ENCODE results near the gene RHEB. TPM values are rescaled to one million over a fixed set of nuclear protein-coding genes. Genes with fewer than 3 reads are reported as not detected.

RHEB gene
- total and polyA plus RNA-seq, 2 of the 4 experiments (the other 2 are of a cell fraction), result 19.7 to 67.2 TPM

DNA sequence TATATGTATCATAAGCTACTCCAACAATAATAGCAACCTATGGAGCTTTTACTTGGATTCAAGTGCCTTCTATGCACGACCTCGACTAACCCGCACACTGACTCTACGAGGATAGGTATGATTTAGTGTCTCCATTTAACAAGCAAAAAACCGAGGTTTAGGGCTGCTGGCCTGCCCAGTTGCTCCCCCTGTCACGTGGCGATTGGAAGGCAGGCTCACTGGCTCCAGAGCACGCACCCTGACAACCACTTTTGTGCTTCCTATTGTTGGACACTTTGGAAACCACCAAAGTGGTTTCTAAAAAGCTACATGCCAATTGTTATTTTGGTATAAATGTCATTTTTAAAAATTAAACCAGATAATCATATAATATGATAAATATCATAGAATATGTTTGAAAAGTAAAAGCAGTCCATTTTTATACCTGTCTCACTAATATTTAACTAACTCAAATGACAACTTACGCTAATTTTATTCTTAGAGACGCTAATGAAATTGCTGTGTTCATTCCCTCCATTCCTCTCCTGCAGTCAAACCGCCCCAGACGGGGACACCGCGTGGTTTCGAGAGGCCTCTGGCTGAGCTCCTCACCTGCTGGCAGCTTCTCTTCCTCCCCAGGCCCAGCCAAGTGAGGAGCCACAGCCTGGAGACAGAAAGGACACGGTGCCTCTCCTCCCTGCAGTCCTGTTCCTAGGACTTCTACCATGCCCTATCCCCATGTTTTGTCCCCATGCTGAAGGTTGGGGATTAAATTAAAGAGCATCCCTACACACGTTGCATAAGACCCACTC is 22.2 kb upstream of the RHEB start:
- Histone ChIP-seq H2BK5ac (ENCODE audit: low read depth, low read length, poor library complexity, severe bottlenecking) (no peak overlapping the region), H3K27me3 (ENCODE audit: control insufficient read depth, insufficient read depth, low read length) (peaks cover 11% of the 10 kb centered on the region), H3K9ac (ENCODE audit: low read depth, low read length) (no peak overlapping the region), H3K27ac (ENCODE audit: insufficient read depth, low read length) (no peak overlapping the region), H3K36me3 (ENCODE audit: control insufficient read depth, insufficient read depth, low read length) (no peaks in the 10 kb centered on the region), H4K5ac (ENCODE audit: low read depth, low read length) (no peak overlapping the region), H3K56ac (ENCODE audit: extremely low read depth, insufficient read depth, low read length) (no peak overlapping the region), H3K79me1 (ENCODE audit: low read depth in 1 of 2, low read length in 2 of 2) (no peaks in the 10 kb centered on the region), H2BK120ac (ENCODE audit: low read depth, low read length) (no peak overlapping the region), H2BK20ac (ENCODE audit: low read depth, low read length) (no peak overlapping the region), H4K20me1 (ENCODE audit: insufficient read depth, low read length) (no peaks in the 10 kb centered on the region), H3K4ac (ENCODE audit: low read depth, low read length) (no peak overlapping the region), H2AFZ (replicated peaks; ENCODE audit: low read length, poor library complexity) (no peak overlapping the region), H2AK9ac (replicated peaks; ENCODE audit: low read depth, low read length, poor library complexity) (no peak overlapping the region), H3K9me3 (ENCODE audit: control insufficient read depth, insufficient read depth, low read length) (no peaks in the 10 kb centered on the region), H4K91ac (ENCODE audit: insufficient read depth, low read depth, low read length) (no peak overlapping the region), H3K4me1 (ENCODE audit: control insufficient read depth, insufficient read depth, low read length) (0 out of 2 replicates have a peak, but pooled peaks cover 1% of the 10 kb centered on the region), H3K23ac (ENCODE audit: low read depth, low read length) (no peak overlapping the region), H3K18ac (ENCODE audit: low read depth, low read length) (no peak overlapping the region), H3K14ac (replicated peaks; ENCODE audit: low read depth, low read length) (no peak overlapping the region), H3K4me3 (ENCODE audit: insufficient read depth, low read depth, low read length) (no peak overlapping the region), H3K9me1 (ENCODE audit: insufficient read depth, low read length) (no peaks in the 10 kb centered on the region), H3K4me2 (ENCODE audit: low read depth, low read length) (no peak overlapping the region), H2AK5ac (ENCODE audit: low read depth, low read length) (no peak overlapping the region), H2BK15ac (ENCODE audit: low read depth, low read length) (no peak overlapping the region), H4K8ac (ENCODE audit: low read depth in 2 of 2, low read length in 2 of 2) (no peak overlapping the region)
- BruUV-seq (replicated peaks), result no TSS peak
- CTCF ChIA-PET, result no interaction called here
- ATAC-seq (ENCODE audit: low read depth), result no peak
- TF ChIP-seq SMC3 (IDR thresholded peaks at IDR 0.05; ENCODE audit: low read depth, low read length) (no peak), FOS (IDR thresholded peaks at IDR 0.05; ENCODE audit: low read depth, low read length) (no peak), MAZ (IDR thresholded peaks at IDR 0.05; ENCODE audit: borderline replicate concordance, low read depth, low read length) (no peak), NFE2L2 (IDR thresholded peaks at IDR 0.05; ENCODE audit: low read depth, low read length) (no peak), BHLHE40 (IDR thresholded peaks at IDR 0.05; ENCODE audit: low read depth, low read length) (no peak), MXI1 (IDR thresholded peaks at IDR 0.05; ENCODE audit: borderline replicate concordance, low read depth, low read length) (no peak), RCOR1 (IDR thresholded peaks at IDR 0.05; ENCODE audit: insufficient replicate concordance, low read length) (no peak), MAFK (IDR thresholded peaks at IDR 0.05; ENCODE audit: low read depth, low read length) (no peak), CEBPB (IDR thresholded peaks at IDR 0.05; ENCODE audit: low read depth, low read length) (no peak), RAD21 (IDR thresholded peaks at IDR 0.05; ENCODE audit: low read length) (no peak), RFX5 (IDR thresholded peaks at IDR 0.05; ENCODE audit: low read depth, low read length) (no peak), CHD1 (IDR thresholded peaks at IDR 0.05; ENCODE audit: low read depth, low read length) (no peak)
- TF ChIP-seq, protein P1, sequence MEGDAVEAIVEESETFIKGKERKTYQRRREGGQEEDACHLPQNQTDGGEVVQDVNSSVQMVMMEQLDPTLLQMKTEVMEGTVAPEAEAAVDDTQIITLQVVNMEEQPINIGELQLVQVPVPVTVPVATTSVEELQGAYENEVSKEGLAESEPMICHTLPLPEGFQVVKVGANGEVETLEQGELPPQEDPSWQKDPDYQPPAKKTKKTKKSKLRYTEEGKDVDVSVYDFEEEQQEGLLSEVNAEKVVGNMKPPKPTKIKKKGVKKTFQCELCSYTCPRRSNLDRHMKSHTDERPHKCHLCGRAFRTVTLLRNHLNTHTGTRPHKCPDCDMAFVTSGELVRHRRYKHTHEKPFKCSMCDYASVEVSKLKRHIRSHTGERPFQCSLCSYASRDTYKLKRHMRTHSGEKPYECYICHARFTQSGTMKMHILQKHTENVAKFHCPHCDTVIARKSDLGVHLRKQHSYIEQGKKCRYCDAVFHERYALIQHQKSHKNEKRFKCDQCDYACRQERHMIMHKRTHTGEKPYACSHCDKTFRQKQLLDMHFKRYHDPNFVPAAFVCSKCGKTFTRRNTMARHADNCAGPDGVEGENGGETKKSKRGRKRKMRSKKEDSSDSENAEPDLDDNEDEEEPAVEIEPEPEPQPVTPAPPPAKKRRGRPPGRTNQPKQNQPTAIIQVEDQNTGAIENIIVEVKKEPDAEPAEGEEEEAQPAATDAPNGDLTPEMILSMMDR (conservative IDR thresholded peaks at IDR 0.05; ENCODE audit: low read depth, low read length), result no peak
- TF ChIP-seq, protein P2, sequence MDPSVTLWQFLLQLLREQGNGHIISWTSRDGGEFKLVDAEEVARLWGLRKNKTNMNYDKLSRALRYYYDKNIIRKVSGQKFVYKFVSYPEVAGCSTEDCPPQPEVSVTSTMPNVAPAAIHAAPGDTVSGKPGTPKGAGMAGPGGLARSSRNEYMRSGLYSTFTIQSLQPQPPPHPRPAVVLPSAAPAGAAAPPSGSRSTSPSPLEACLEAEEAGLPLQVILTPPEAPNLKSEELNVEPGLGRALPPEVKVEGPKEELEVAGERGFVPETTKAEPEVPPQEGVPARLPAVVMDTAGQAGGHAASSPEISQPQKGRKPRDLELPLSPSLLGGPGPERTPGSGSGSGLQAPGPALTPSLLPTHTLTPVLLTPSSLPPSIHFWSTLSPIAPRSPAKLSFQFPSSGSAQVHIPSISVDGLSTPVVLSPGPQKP (IDR thresholded peaks at IDR 0.05; ENCODE audit: borderline replicate concordance, low read depth, low read length), result no peak
- TF ChIP-seq, protein P3, sequence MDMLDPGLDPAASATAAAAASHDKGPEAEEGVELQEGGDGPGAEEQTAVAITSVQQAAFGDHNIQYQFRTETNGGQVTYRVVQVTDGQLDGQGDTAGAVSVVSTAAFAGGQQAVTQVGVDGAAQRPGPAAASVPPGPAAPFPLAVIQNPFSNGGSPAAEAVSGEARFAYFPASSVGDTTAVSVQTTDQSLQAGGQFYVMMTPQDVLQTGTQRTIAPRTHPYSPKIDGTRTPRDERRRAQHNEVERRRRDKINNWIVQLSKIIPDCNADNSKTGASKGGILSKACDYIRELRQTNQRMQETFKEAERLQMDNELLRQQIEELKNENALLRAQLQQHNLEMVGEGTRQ (IDR thresholded peaks at IDR 0.05; ENCODE audit: low read depth, low read length), result no peak
- POLR2A ChIA-PET (ENCODE audit: unreplicated experiment), result no interaction called here
- no peak for DNase-seq
- in situ Hi-C loops (cut with MboI; ENCODE audit: low sequenced_read_pairs), result no loop called here
- intact Hi-C loops (cut with micrococcal nuclease), result no loop called here
- dilution Hi-C loops (cut with HindIII; ENCODE audit: low sequenced_read_pairs, unreplicated experiment), result no loop called here
- WGBS, 2 experiments (ENCODE audit: extremely low coverage in 2 of 2, insufficient read length in 1 of 2), result 85% methylated on average over 4 of the region's 17 CpGs; no CpG with 5 or more reads in 1 of the 2 experiments
